ENCODE data around the gene THAP4.

THAP4 gene

GRCh38 chr2:241553512-241553830 is 83.5 kb downstream of the THAP4 start:
- Histone ChIP-seq H3K27me3 (replicated peaks; ENCODE audit: control insufficient read depth, insufficient read depth, low read length) (no peaks in the 10 kb centered on the region; the same call in none of the 2 replicates), H3K4me3 (replicated peaks; ENCODE audit: low read depth, low read length) (no peak overlapping the region), H3K36me3 (ENCODE audit: control insufficient read depth, insufficient read depth, low read length) (no peaks in the 10 kb centered on the region)
- TF ChIP-seq, protein P1, sequence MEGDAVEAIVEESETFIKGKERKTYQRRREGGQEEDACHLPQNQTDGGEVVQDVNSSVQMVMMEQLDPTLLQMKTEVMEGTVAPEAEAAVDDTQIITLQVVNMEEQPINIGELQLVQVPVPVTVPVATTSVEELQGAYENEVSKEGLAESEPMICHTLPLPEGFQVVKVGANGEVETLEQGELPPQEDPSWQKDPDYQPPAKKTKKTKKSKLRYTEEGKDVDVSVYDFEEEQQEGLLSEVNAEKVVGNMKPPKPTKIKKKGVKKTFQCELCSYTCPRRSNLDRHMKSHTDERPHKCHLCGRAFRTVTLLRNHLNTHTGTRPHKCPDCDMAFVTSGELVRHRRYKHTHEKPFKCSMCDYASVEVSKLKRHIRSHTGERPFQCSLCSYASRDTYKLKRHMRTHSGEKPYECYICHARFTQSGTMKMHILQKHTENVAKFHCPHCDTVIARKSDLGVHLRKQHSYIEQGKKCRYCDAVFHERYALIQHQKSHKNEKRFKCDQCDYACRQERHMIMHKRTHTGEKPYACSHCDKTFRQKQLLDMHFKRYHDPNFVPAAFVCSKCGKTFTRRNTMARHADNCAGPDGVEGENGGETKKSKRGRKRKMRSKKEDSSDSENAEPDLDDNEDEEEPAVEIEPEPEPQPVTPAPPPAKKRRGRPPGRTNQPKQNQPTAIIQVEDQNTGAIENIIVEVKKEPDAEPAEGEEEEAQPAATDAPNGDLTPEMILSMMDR (IDR thresholded peaks at IDR 0.05; ENCODE audit: insufficient read depth, low read length, poor library complexity, severe bottlenecking): no peak
- DNase-seq (ENCODE audit: extremely low read depth, insufficient read length): no peak

DNA sequence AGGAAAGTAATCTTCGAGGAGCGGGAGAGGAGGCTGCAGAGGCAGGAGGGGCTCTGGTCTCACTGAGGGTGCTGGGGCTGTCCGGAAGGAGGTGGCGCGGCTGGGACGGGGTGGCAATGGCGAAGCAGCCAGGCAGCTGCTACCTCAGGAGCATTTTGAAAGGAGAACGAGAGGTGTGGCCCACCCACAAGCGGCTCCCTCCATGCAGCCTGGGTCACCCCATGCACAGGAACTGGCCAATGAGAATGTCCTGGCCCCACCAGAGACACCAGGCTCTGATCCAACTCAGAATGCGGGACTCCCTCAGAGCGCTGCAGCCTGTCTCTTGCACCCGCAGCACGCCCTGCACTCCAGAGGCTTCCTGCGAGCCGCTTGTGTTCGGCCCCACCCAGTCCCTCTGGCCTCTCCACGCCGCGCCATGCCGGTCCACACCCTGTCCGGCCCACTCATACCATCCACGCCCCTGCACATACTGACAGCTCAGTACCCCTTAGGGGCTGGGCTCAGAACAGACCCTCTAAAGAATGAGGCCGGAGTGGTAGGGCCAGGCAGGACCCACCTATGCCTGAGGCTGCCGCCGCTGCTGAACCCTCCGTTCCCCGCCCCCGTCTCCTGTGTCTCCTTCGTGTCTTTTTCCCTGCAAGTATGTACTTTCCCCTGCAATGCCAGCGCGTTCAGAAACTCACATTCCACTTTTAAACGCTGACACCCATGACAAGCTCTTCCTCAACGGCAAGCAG is 84.8 kb downstream of the THAP4 start:
- TF ChIP-seq, protein P1 (IDR thresholded peaks at IDR 0.05; ENCODE audit: insufficient read depth, low read length, poor library complexity, severe bottlenecking): no peak
- Histone ChIP-seq H3K36me3 (ENCODE audit: control insufficient read depth, insufficient read depth, low read length) (no peaks in the 10 kb centered on the region), H3K4me3 (replicated peaks; ENCODE audit: low read depth, low read length) (no peak overlapping the region), H3K27me3 (replicated peaks; ENCODE audit: control insufficient read depth, insufficient read depth, low read length) (no peaks in the 10 kb centered on the region; the same call in none of the 2 replicates)
- no peak for DNase-seq (ENCODE audit: extremely low read depth, insufficient read length)

- no peaks in the 10 kb centered on the region for H3K36me3 ChIP-seq (ENCODE audit: control insufficient read depth, insufficient read depth, low read length)
- H3K27me3 ChIP-seq (replicated peaks; ENCODE audit: control insufficient read depth, insufficient read depth, low read length): no peaks in the 10 kb centered on the region; the same call in none of the 2 replicates
- TF ChIP-seq, protein P1 (IDR thresholded peaks at IDR 0.05; ENCODE audit: insufficient read depth, low read length, poor library complexity, severe bottlenecking): no peak
- no peak overlapping the region for H3K4me3 ChIP-seq (replicated peaks; ENCODE audit: low read depth, low read length)
- no peak for DNase-seq (ENCODE audit: extremely low read depth, insufficient read length)
These were observed 85.4 kb downstream of the THAP4 start for GRCh38 chr2:241551599-241551997.

DNA sequence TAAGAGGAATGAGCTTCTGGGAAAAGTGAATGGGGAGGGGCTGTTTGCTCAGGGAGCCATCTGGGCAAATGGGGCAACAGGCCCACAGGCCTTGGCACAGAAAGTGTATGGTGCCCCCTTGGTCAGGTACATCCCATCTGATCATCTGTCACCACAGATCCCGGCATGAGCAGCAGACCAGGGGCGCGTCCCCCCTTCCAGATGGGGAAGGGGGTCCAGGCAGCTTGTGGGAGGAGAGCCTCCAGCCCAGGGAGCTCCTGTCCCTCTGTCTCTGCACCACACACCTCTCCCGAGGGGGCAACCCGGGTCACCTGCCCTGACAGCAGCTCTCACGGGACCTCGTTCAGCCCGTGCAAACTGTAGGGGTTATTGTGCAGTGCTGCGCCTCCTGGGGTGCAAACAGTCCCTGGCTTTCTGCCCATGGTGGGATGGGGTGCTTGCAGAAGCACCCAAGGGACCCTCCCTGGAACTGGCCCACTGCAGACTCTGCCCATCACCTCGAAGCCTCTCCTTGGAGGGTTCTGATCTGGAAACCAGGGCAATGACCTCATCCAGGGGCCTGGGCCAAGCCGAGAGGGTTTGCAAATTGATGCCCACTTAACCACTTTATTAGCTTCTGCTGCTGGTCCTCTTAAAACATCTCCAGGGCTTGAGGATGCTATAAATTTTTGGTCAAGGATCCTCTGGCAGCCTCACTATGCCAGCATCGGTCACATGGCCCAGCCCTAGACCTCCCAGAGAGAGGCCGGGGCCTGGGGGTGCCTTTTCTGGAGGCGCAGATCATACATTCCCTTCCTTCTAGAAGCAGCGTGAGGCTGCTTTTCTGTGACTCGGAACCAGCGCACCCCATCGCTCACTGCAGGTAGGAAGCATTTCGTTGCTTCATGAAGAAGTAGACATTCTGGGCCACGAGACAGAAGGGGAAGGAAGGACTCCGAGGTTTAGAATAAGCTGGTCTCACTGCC is 86.1 kb downstream of the THAP4 start:
- no peak for DNase-seq (ENCODE audit: extremely low read depth, insufficient read length)
- TF ChIP-seq, protein P1 (IDR thresholded peaks at IDR 0.05; ENCODE audit: insufficient read depth, low read length, poor library complexity, severe bottlenecking): no peak
- no peaks in the 10 kb centered on the region for H3K36me3 ChIP-seq (ENCODE audit: control insufficient read depth, insufficient read depth, low read length)
- H3K27me3 ChIP-seq (replicated peaks; ENCODE audit: control insufficient read depth, insufficient read depth, low read length): no peaks in the 10 kb centered on the region; the same call in none of the 2 replicates
- no peak overlapping the region for H3K4me3 ChIP-seq (replicated peaks; ENCODE audit: low read depth, low read length)

DNA sequence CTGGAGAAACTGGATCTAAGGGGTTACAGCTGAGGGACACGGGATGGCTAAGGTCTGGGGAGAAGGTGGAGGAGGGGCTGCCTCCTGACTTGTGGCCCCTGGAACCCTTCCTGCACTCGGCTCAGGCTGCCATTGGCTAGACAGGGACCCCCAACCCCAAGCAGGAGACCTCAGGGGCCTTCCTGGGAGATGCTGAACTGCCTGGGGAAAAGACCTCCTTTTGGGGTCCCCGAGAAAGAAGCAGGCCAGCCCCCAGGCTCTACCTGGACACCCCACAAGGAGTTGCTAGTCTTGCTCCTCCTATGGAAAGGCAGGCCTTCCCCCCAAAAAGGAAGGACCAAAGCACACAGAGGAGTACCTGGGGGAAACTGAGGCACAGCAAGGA is 88.5 kb downstream of the THAP4 start:
- no peak for DNase-seq (ENCODE audit: extremely low read depth, insufficient read length)
- no peaks in the 10 kb centered on the region; the same call in none of the 2 replicates for H3K27me3 ChIP-seq (replicated peaks; ENCODE audit: control insufficient read depth, insufficient read depth, low read length)
- H3K36me3 ChIP-seq (ENCODE audit: control insufficient read depth, insufficient read depth, low read length): no peaks in the 10 kb centered on the region
- H3K4me3 ChIP-seq (replicated peaks; ENCODE audit: low read depth, low read length): no peak overlapping the region
- TF ChIP-seq, protein P1 (IDR thresholded peaks at IDR 0.05; ENCODE audit: insufficient read depth, low read length, poor library complexity, severe bottlenecking): no peak

Data from GM06990 (cell line).